Smooth muscle cell of the brain vasculature (primary cell): ENCODE data around the gene SPATA3.
A peak's percentile ranks its signal among the peaks of the same experiment; 100 is the strongest.

Source experiments
- DNase-seq: peaks from one replicate; pipeline ENCODE4 v3.0.0-alpha.2; 2012; ENCODE audit warnings: low read depth, low spot score

SPATA3 gene

DNA sequence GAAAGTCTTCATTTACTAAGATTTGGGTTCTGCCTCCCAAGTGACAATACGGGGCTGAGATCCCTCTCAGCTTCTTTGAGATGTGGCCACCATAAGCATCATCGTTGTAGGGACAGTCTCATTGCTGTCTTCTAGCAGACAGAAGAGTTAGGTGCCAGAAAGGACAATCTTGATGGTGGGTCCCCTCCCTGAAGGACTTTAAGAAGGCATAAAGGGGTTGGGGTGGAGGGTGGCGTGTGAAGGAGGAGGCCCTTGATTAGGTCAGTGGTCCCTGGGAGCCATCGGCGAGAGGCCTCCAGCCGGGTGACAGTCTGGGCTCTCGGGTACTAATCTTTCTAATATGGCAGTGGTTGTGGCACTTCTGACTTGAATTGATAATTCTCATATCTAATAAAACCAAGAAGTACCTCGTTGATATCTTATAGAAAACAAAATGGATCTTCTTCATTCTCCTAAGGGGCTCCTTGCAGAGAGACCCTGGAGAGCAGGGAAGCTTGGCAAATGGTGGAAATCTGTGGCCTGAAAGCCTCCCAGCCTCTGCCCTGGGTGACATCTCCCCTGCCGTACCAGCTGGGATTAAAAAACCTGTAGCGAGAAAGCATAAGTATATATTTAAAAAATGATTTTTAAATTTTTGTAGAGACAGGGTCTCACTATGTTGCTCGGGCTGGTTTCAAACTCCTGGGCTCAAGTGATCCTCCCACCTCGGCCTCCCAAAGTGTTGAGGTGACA, 53.5 kb downstream of the SPATA3 start:
- DNase-seq, result no peak

GRCh38 chr2:231050018-231050901, 54.3 kb downstream of the SPATA3 start:
- no peak for DNase-seq

DNA sequence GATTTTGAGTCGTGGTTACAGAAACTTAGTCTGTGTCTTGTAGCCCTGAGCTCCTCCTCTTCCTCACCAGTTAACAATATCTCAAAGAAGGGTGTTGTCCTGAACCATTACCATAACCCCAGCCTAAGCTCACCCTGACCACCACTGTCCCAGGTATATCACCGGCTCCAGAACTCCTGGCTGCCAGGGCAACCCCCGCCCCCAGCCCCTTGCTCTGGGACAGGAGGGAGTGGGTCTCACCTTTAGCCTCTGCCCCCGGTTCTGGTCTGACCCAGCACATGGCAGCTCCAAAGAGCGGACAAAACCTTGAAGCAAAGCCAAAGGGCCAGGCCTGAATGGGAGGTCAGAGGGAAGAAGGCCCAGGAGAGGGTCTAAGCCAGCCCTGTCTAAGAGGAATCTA, 55.2 kb downstream of the SPATA3 start:
- DNase-seq, result no peak

DNA sequence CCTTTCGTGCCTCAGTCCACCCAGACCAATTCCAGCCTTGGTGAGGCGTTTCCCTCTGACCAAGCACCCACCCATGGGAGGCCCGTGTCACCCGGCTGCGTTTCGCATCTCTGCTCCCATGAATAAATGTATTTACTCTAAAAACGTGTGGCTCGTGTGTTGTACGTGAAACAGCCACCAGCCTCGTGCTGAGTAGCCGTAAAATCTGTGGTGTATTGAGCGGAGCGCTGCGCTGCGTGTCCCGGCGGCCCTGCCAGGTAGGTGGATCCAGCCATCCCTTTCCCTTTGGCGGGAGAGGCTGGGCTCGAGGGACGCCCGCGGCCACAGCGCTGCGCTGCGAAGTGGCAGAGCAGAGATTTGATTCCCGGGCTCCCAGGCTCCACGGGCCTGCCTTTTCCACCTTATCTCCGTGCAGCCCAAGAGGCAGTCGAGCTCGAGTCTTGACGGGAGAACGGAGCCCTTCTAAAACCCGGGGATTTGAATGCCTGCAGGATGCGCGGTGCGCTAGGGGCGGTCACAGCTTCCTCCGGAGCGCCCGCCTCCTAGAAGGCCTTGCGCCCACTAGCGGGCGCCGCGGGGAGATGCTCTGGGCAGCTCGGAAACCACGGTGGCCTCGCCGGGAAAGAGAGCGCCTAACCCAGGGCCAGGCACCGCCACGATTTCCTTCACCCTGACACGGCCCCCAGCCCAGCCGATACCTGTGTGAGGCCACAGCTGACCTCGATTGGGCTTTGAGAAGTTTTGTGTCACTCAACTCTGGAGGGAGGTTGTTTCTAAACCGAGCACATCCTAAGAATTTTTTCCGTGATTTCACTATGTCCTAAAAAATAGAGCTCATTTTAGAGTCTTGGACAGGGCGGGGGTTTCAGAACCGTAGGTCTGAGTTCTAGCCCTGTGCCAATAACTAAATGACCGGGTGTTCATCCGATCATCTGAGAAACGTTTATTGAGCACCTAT, 56.9 kb downstream of the SPATA3 start:
- DNase-seq, result peak; percentile 46

DNA sequence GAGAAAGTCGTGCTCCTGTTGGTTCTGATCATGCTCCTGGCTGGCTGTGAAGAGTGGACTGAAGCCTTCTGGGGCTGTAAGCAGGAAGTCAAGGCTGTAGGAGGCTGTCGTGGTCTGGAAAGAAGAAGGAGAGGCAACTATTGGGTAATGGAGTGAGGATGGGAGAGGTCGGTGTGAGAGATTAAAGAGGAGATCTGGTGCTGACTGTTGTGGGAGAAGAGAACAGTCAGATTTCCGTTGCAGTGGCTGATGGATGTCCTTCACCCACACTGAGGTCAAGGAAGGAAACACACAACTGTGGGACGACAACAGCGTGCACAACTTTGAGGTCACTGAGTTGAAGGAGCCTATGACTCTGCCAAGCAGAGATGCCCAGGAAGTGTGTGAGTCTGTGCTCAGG, 57.9 kb downstream of the SPATA3 start:
- no peak for DNase-seq

- DNase-seq, result peak; percentile 85
These were observed 60.8 kb downstream of the SPATA3 start, which contains the start of gene PSMD1 for GRCh38 chr2:231056453-231057416. Gene PSMD1 (plus strand): TSS chr2:231056867. CDS start chr2:231057026, 159 bp downstream.

GRCh38 chr2:231057590-231057989, 61.7 kb downstream of the SPATA3 start:
- no peak for DNase-seq
